Endometrial microvascular endothelial cells (primary cell): Measurements from ENCODE around the gene CAPN15. TPM values are rescaled to one million over a fixed set of nuclear protein-coding genes. Genes with fewer than 3 reads are reported as not detected.

Source experiments
- in situ Hi-C: cut with HindIII; loops from 2 replicates; pipeline ENCODE4 v1.10.0; 2017; ENCODE audit warnings: low sequenced_read_pairs, low pct_unique_long_range_greater_than_20kb; ENCODE audit errors: inconsistent ontology term
- total RNA-seq: library from RNA; depleted of rRNA; stranded (reverse); fragments of >200 nt; gene quantifications from one replicate; pipeline ENCODE4 v1.2.3, GENCODE V29; 2015; ENCODE audit errors: inconsistent ontology term

Gene CAPN15
- total RNA-seq, 1 donor from 2014 or later, result 60.2 TPM

DNA sequence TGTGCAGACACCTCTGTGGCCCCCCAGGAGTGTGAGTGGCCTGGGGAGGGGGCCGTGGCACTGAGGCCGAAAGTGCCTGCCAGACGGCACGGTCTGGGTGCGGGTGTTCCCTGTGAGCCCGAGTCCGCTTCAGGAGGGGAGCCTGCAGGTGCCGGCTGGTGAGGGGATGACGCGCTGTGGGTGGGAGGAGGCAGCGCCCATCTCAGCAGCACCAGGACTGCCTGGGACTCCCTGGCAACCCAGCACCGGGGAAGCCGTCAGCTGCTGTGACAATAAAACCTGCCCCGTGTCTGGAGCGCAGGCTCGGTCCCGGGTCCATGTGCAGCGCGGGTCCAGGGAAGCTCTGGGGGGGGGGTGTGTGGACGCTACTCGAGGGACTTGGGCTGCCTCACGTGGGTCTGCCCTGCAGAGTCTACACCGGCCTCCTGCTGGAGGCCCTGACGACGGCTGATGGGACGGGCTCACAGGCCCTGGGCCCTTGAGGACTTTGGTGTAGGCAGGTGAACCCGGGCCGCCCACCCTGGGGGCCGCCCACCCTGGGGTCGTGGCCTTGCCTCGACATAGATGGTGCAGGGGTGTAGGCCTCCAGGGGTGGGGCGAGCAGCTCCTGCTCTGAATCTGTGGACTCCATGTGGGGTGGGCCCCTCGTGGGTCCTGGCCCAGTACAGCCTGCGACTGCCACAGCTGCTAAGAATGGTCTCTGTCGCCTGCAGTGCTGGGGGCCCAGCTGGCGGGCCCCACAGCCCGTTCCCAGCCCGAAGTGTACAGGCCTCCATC is 56.5 kb downstream of the CAPN15 start:
- in situ Hi-C loops, result no loop called here

DNA sequence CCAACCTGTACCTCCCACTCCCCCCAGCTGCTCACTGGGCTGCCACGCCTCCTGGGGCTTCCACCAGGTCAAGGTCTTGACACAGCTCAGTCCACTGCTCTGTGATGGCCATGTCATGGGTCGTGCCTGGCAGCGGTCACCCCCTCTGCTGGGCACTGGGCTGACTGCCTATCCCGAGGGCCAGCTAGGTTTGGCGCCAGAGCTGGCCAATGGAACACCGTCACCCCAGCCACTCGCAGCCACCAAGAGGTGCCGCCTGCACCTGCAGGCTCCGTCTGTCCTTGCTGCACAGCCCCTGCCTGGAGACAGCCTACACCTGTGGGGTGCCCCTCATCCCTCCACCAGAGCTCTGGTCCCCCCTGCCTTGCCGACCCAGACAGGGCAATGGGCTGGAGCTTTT is 57.8 kb downstream of the CAPN15 start:
- in situ Hi-C loops, result no loop called here

- in situ Hi-C loops, result no loop called here
Measured at GRCh38 chr16:586047-586644, 58.6 kb downstream of the CAPN15 start.

DNA sequence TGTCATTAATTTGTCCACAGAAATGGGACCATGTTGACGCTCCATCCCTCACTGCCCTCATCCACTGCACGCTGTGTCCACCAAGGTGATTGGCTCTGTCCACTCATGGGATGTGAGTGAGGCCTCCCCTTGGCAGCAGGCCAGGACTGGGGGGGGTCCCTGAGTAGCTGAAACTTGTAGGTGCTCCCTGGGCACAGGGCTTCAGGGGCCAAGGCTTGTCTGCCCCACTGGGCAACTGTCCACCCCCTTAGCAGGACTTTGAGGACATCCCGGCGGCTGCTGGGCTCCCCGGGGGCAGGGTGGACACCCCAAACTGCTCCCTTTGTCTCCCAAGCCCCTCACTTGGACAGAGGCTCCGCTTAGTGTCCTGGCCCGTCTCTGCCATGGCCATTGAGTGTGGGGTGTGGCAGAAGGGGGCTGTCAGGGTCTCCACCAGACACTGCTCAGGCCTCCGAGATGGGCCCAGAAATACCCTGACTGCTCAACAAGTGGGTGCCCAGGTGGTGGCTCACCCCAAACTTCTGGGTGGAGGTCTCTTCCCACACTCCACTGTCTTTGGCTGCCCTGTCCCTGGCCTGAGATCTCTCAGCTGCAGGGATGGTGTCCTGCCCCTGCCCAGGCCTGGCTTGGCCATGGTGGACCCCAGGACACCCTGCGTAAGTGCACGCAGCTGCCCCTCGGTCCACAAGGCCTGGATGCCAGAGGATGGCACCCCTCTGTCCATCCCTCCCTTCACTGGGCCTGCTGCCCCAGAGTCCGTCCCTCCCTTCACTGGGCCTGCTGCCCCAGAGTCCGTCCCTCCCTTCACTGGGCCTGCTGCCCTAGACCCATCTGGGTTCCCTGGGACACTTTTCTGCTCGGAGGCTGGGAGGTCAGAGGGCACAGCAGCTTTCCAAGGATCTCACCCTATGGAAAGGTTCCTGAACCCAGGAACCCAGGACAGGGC is 59.4 kb downstream of the CAPN15 start:
- in situ Hi-C loops, result no loop called here

DNA sequence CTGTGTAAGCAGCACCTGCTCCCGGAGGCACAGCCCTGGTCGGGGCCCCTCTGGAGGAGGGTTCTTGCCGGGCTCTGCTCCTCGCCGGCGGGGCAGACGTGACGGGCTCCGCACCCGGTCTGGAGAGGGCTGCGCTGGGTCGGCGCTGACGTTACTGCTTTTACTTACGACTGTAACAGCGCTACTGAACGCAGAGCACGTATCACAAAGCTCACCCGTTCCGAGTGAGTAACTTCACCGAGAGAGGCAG is 61.1 kb downstream of the CAPN15 start:
- in situ Hi-C loops, result no loop called here

DNA sequence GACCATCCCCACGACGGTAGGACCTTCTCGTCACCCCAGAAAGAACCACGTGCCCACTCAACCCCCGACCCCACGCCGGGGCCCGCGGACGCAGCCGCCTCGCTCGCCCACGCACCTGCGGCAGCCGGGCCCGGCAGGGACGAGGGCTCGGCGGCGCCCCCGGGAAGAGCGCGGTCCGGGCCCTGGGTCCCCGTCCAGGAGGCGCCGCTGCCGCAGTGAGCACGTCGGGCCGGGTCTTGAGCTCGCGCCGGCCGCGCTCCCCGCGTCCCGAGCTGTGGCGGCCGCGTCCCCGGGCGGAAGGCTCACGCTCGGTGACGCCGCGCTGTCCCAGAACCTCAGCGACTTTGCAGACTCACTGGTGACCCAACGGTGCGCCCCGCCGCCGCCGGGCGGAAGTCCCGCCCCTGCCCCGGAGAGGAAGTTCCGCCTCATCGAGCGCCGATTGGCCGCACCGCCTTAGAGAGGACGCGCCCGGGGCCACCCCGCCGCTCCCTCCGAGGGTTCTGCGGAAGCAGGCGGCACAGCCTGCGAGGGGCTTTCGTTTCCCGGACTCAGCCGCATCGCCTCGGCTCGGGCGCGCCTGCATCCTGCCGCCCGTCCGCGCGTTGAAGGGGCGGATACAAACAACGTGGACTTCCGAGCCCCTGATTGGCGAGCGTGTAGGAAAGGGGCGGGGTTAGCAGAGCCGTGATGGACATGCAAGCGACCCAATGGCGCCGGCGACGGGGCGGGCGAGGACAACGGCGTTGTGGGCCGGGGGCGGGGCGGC is 61.6 kb downstream of the CAPN15 start:
- in situ Hi-C loops, result no loop called here

GRCh38 chr16:589658-590187 is 62.2 kb downstream of the CAPN15 start, which contains the start of gene RAB40C:
RAB40C (plus strand) TSS chr16:590066; CDS start chr16:590292, 226 bp downstream.
- in situ Hi-C loops, result no loop called here

GRCh38 chr16:590188-590814 is 62.8 kb downstream of the CAPN15 start:
- in situ Hi-C loops, result no loop called here

GRCh38 chr16:590815-591200 is 63.3 kb downstream of the CAPN15 start:
- in situ Hi-C loops, result no loop called here

DNA sequence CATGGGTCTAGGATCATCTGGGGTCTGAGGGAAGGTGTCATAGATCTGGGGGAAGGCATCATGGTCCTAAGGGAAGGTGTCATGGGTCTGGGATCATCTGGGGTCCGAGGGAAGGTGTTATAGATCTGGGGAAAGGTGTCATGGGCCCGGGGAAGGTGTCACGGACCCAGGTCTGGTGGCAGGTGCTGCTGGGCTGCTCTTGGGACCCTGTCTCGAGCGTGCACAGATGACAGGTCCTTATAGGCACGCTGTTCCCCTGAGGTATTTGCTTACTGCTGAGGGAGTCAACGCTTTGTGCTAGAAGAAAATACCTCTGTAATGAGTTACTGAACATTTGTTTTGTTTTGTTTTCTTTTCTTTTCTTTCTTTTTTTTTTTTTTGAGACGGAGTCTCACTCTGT is 63.7 kb downstream of the CAPN15 start:
- in situ Hi-C loops, result no loop called here

- in situ Hi-C loops, result no loop called here
Measured at GRCh38 chr16:591892-592517, 64.5 kb downstream of the CAPN15 start.

DNA sequence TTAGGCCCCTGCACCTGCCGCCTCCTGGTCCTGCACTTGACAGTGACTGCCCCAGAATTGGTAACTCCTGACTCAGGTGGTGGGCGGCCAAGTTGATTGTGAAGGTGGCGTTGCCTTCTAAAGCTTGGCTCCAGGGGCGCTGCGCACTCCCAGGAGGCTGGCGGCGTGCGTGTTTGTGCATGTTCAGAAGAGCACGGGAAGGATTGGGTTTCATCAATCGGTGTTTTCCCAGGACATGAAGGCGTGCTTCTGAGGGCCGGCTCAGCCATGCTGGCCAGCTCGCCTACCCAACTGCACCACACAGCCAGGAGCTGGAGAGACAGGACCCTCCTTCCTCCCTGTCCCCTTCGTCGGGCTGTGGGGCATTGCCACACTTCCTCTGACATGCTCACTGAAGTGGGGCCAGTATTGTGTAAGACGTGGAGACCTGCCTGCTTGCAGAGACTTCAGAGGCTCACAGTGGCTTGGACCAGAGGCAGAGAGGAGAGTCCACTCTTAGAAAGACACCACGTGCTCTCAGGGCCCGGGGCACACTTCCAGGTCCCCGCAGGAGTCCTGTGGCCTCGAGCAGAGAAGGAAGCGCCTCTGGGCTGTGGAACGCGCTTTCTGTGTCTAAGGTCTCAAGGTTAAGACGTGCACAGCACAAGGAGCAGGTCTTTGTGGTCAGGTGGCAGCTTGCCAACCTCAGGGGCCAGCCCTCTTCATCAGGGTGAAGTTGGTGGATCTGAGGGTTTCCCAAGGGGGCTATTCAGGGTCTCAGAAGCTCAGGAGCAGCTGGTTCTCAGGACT is 65.2 kb downstream of the CAPN15 start:
- in situ Hi-C loops, result no loop called here

DNA sequence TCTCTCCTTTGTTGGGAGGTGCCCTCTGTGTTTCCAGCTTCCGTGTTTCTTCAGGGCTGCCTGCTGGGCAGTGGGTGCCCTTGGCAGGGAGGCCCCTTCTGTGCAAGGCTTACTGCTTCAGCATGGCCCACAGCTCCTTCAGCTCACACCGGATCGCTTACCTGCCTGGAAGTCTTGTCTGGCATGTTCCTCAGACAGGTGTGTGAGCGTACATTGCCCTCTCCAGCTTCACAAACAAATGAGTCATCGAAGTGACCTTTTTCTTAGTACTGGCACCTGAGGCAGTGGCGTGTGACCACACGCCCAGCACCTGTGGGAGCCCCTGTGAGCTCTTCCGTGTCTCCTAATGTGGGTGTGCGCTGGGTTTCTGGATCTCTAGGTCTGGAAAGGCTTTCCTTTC is 65.9 kb downstream of the CAPN15 start:
- in situ Hi-C loops, result no loop called here

- in situ Hi-C loops, result no loop called here
Measured at GRCh38 chr16:593807-594206, 66.3 kb downstream of the CAPN15 start.

DNA sequence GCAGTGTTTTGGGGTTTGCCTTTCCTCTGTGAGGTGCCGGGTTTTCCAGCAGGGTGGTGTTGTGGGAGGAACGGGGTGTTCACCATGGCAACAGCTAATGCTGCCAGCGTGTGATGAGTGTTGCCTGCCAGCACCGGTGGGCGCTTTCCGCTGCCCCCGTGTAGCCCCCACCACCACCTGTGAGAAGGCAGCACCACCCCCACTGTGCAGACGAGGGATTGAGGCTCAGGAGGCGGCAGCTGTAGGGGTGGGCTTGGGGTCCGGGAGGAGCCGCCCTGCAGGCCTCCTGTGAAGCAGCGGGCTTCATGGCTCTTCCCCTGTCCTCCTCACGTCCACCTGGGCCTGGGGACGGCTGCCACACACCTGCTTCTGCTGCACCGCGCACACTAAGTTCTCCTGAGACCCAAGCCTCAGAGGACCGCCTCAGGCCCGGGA is 67.6 kb downstream of the CAPN15 start:
- in situ Hi-C loops, result no loop called here

- in situ Hi-C loops, result no loop called here
Measured at GRCh38 chr16:595942-596735, 68.6 kb downstream of the CAPN15 start.

DNA sequence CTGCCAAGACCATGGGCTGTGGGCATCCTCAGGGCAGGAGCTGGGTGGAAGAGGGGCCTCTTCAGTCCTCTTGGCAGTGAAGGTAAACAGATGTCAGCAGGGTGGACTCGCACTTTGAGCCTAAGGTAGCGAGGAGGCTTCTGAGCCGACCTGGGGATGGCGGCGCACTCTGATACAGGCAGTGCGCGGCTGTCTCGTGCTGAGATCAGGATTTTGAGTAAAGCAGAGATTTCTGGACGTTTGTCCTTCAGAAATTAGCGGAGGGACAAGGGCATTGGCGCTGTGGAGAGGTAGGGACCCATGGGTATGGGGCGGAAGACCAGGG is 69.2 kb downstream of the CAPN15 start:
- in situ Hi-C loops, result no loop called here
